HepG2 (cell line): Measurements from ENCODE around the gene TMEM31. TPM values are rescaled to one million over a fixed set of nuclear protein-coding genes. Genes with fewer than 3 reads are reported as not detected.

Experiments
- ARID2 ChIP-seq: sonication (generic); formaldehyde crosslinking; IDR thresholded peaks from 2 replicates; pipeline ENCODE4 v1.8.1; 2022; ENCODE audit warnings: mild to moderate bottlenecking, missing genetic modification reagents, borderline replicate concordance
- FOXO4 ChIP-seq: sonication (generic); formaldehyde crosslinking; conservative IDR thresholded peaks from 2 replicates; pipeline ENCODE4 v1.8.1; 2023; ENCODE audit warnings: missing genetic modification reagents
- IRF1 ChIP-seq: sonication (generic); formaldehyde crosslinking; IDR thresholded peaks from 2 replicates; pipeline ENCODE4 v1.4.0; 2020; ENCODE audit warnings: low read depth, mild to moderate bottlenecking, missing genetic modification reagents
- ISL2 ChIP-seq: sonication (generic); formaldehyde crosslinking; IDR thresholded peaks from 2 replicates; pipeline ENCODE4 v1.5.0; 2020; ENCODE audit warnings: missing genetic modification reagents
- MIXL1 ChIP-seq: IDR thresholded peaks from 2 replicates; pipeline ENCODE4 v1.6.1; 2016
- NCOR1 ChIP-seq: fragments of 200-600 bp; sonication (generic); IDR thresholded peaks from 2 replicates; pipeline ENCODE4 v1.7.0; 2017; ENCODE audit warnings: antibody characterized with exemption, low read length, borderline replicate concordance
- NFKB2 ChIP-seq: sonication (generic); formaldehyde crosslinking; IDR thresholded peaks from 2 replicates; pipeline ENCODE4 v1.4.0; 2020; ENCODE audit warnings: missing genetic modification reagents, borderline replicate concordance
- RBFOX2 ChIP-seq: fragments of 200-400 bp; formaldehyde crosslinking; IDR thresholded peaks from 2 replicates; pipeline ENCODE4 v1.6.1; 2017; ENCODE audit warnings: low read depth, mild to moderate bottlenecking, low read length
- RFXAP ChIP-seq: sonication (generic); formaldehyde crosslinking; IDR thresholded peaks from 2 replicates; pipeline ENCODE4 v1.4.0; 2020; ENCODE audit warnings: missing genetic modification reagents, borderline replicate concordance
- TP53 ChIP-seq: sonication (generic); formaldehyde crosslinking; conservative IDR thresholded peaks from 2 replicates; pipeline ENCODE4 v1.4.0; 2020; ENCODE audit warnings: missing genetic modification reagents
- ZNF224 ChIP-seq: sonication (generic); formaldehyde crosslinking; IDR thresholded peaks from 2 replicates; pipeline ENCODE4 v1.5.0; 2020; ENCODE audit warnings: mild to moderate bottlenecking, missing genetic modification reagents
- ZNF280D ChIP-seq: sonication (generic); formaldehyde crosslinking; IDR thresholded peaks from 2 replicates; pipeline ENCODE4 v1.5.1; 2020; ENCODE audit warnings: mild to moderate bottlenecking, missing genetic modification reagents
- ZNF383 ChIP-seq: sonication (generic); formaldehyde crosslinking; IDR thresholded peaks from 2 replicates; pipeline ENCODE4 v1.4.0; 2020; ENCODE audit warnings: missing genetic modification reagents, mild to moderate bottlenecking, borderline replicate concordance
- ZNF577 ChIP-seq: sonication (generic); formaldehyde crosslinking; IDR thresholded peaks from 2 replicates; pipeline ENCODE4 v1.4.0; 2020; ENCODE audit warnings: mild to moderate bottlenecking, low read depth, missing genetic modification reagents, borderline replicate concordance
- ZNF713 ChIP-seq: sonication (generic); formaldehyde crosslinking; IDR thresholded peaks from 2 replicates; pipeline ENCODE4 v1.4.0; 2020; ENCODE audit warnings: mild to moderate bottlenecking, missing genetic modification reagents
- ZSCAN25 ChIP-seq: sonication (generic); formaldehyde crosslinking; IDR thresholded peaks from 2 replicates; pipeline ENCODE4 v1.8.0; 2022; ENCODE audit warnings: mild to moderate bottlenecking, missing genetic modification reagents
- polyA plus RNA-seq, 8 experiments: library from polyadenylated mRNA; depleted of rRNA in 3 of 8; stranded (reverse) in 7 of 8; unstranded in 1 of 8; fragments of >200 nt; fragmentation: Illumina TruSeq in 4 of 8; extraction: Trizol in 4 of 8; gene quantifications; 2 replicates each; pipeline versions ENCODE4 v1.2.1 to v1.2.3, GENCODE V29; 2011 to 2016; ENCODE audit warnings: low read depth in 4 of 8, missing spikeins in 1 of 8, mixed read lengths in 1 of 8; ENCODE audit not compliant: insufficient read depth in 1 of 8
- total RNA-seq, 5 experiments: library from RNA; depleted of rRNA; stranded (reverse); fragments of >200 nt; fragmentation: Illumina TruSeq; extraction: Trizol; gene quantifications; 2 replicates each; pipeline ENCODE4 v1.2.3, GENCODE V29; 2016; ENCODE audit warnings: low read depth in 1 of 5
- TF ChIP-seq, protein P1 (sequence below): sonication (generic); formaldehyde crosslinking; IDR thresholded peaks from 2 replicates; pipeline ENCODE4 v1.5.1; 2020; ENCODE audit warnings: missing genetic modification reagents, mild to moderate bottlenecking, borderline replicate concordance
- TF ChIP-seq, protein P2 (sequence below): sonication (generic); formaldehyde crosslinking; IDR thresholded peaks from 2 replicates; pipeline ENCODE4 v1.4.0; 2020; ENCODE audit warnings: missing genetic modification reagents

TMEM31 gene
- total and polyA plus RNA-seq, 2 of the 13 experiments (the other 11 are each of a cell fraction or from before 2014, with no cell fraction given), result 0.16 TPM; not detected in 1

DNA sequence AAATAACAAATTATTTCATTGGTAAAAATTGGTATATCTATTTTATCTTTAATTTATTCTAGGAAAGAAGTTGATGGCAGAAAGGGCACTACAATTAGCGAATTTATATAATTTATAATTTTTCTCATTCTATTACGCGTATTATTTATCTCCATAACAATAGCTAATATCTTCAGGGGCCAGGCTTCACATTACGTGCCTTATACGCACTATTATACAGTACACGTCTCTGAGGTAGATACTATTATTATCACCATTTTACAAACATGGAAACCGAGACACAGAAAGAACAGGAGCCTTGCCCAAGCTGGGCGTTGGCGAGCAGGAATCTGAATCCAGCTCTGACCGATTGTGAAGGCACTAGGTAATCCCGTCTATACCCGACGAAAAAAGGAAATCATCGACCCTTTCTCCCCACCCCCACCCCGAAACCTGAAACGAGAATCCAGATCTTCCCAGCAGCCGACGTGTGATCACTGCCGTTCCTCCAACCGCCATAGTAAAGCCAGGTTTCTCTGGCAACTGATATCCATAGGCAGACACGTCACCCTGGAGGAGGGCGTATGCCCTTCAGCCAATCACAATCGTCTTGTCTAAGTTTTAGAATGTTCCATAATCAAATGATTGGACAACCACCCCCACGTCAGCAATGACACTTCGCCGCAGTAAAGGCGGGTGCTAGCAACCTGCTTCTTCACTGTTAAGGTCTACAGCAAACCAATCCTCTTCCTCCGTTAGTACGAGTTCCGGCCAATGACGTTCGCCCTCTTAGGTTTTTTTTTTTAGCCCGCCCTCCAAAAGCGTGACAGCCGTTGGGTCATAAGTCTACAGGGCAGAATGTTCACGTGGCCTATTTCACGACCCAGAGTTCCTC lies 24.3 kb upstream of the TMEM31 start, which contains the start of gene MORF4L2 (continued):
- TF ChIP-seq, protein P1, sequence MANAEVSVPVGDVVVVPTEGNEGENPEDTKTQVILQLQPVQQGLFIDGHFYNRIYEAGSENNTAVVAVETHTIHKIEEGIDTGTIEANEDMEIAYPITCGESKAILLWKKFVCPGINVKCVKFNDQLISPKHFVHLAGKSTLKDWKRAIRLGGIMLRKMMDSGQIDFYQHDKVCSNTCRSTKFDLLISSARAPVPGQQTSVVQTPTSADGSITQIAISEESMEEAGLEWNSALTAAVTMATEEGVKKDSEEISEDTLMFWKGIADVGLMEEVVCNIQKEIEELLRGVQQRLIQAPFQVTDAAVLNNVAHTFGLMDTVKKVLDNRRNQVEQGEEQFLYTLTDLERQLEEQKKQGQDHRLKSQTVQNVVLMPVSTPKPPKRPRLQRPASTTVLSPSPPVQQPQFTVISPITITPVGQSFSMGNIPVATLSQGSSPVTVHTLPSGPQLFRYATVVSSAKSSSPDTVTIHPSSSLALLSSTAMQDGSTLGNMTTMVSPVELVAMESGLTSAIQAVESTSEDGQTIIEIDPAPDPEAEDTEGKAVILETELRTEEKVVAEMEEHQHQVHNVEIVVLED (CRISPR knock-in tag), result no peak
- no peak for TF ChIP-seq ZNF224
- TF ChIP-seq ZSCAN25, result no peak
- TF ChIP-seq RFXAP (CRISPR knock-in tag), result peak; percentile 85
- TF ChIP-seq ZNF713 (CRISPR knock-in tag), result no peak
- no peak for TF ChIP-seq NFKB2 (CRISPR knock-in tag)
- no peak for TF ChIP-seq FOXO4
- no peak for TF ChIP-seq TP53 (CRISPR knock-in tag)
- TF ChIP-seq ARID2 (CRISPR knock-in tag), result no peak
- TF ChIP-seq ZNF577 (CRISPR knock-in tag), result no peak
- TF ChIP-seq, protein P2, sequence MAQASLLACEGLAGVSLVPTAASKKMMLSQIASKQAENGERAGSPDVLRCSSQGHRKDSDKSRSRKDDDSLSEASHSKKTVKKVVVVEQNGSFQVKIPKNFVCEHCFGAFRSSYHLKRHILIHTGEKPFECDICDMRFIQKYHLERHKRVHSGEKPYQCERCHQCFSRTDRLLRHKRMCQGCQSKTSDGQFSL, result 0 out of 2 replicates have a peak, but pooled peaks have one; percentile 6
- no peak for TF ChIP-seq ZNF383 (CRISPR knock-in tag)
- no peak for TF ChIP-seq ZNF280D (CRISPR knock-in tag)
- TF ChIP-seq RBFOX2, result peak; percentile 57
- TF ChIP-seq NCOR1, result no peak
- no peak for TF ChIP-seq ISL2
- no peak for TF ChIP-seq MIXL1 (CRISPR knock-in tag)
- TF ChIP-seq IRF1 (CRISPR knock-in tag), result no peak
